HEK293 (cell line): ENCODE results near the gene PLCB1.

ENCODE experiments used
- BCL11A ChIP-seq: fragments of 450-650 bp; formaldehyde crosslinking; IDR thresholded peaks from 2 replicates; pipeline ENCODE4 v1.5.1; 2016; ENCODE audit warnings: low read depth, missing biosample characterization, missing genetic modification characterization
- CTCF ChIP-seq: fragments of 450-650 bp; formaldehyde crosslinking; IDR thresholded peaks from 2 replicates; pipeline ENCODE4 v1.5.1; 2016; ENCODE audit warnings: missing biosample characterization, missing genetic modification characterization
- KLF1 ChIP-seq: fragments of 450-650 bp; formaldehyde crosslinking; IDR thresholded peaks from 2 replicates; pipeline ENCODE4 v1.5.1; 2016; ENCODE audit warnings: missing biosample characterization, missing genetic modification characterization
- PBX3 ChIP-seq: sonication (generic); formaldehyde crosslinking; IDR thresholded peaks from 2 replicates; pipeline ENCODE4 v1.8.1; 2022; ENCODE audit warnings: mild to moderate bottlenecking, moderate library complexity, missing genetic modification reagents
- REST ChIP-seq: fragments of 450-650 bp; formaldehyde crosslinking; IDR thresholded peaks from 2 replicates; pipeline ENCODE4 v1.5.1; 2016; ENCODE audit warnings: missing biosample characterization, missing genetic modification characterization
- SETDB1 ChIP-seq: IDR thresholded peaks from one replicate; pipeline ENCODE4 v1.6.1; 2017; ENCODE audit warnings: mild to moderate bottlenecking, low read length, moderate library complexity, mixed read lengths; ENCODE audit not compliant: insufficient read length
- ZNF23 ChIP-seq: fragments of 450-650 bp; formaldehyde crosslinking; IDR thresholded peaks from 2 replicates; pipeline ENCODE4 v1.5.1; 2016; ENCODE audit warnings: missing biosample characterization, missing genetic modification characterization, borderline replicate concordance
- ZNF24 ChIP-seq: fragments of 450-650 bp; formaldehyde crosslinking; IDR thresholded peaks from 2 replicates; pipeline ENCODE4 v1.5.1; 2016; ENCODE audit warnings: missing biosample characterization, missing genetic modification characterization
- ZNF473 ChIP-seq: fragments of 450-650 bp; formaldehyde crosslinking; IDR thresholded peaks from 2 replicates; pipeline ENCODE4 v1.5.1; 2017; ENCODE audit warnings: missing biosample characterization, missing genetic modification characterization
- ZNF514 ChIP-seq: fragments of 450-650 bp; formaldehyde crosslinking; IDR thresholded peaks from 2 replicates; pipeline ENCODE4 v1.5.1; 2016; ENCODE audit warnings: missing biosample characterization, missing genetic modification characterization
- ZNF558 ChIP-seq: fragments of 450-650 bp; formaldehyde crosslinking; IDR thresholded peaks from 2 replicates; pipeline ENCODE4 v1.5.1; 2016; ENCODE audit warnings: missing biosample characterization, missing genetic modification characterization
- ZNF639 ChIP-seq: fragments of 450-650 bp; formaldehyde crosslinking; IDR thresholded peaks from 2 replicates; pipeline ENCODE4 v1.5.1; 2016; ENCODE audit warnings: missing biosample characterization, missing genetic modification characterization
- ZNF776 ChIP-seq: fragments of 450-650 bp; formaldehyde crosslinking; IDR thresholded peaks from 2 replicates; pipeline ENCODE4 v1.5.0; 2017; ENCODE audit warnings: missing biosample characterization, missing genetic modification characterization, borderline replicate concordance
- ZSCAN30 ChIP-seq: fragments of 450-650 bp; IDR thresholded peaks from 2 replicates; pipeline ENCODE4 v1.5.1; 2018; ENCODE audit warnings: missing biosample characterization, mild to moderate bottlenecking, missing genetic modification characterization, moderate library complexity

DNA sequence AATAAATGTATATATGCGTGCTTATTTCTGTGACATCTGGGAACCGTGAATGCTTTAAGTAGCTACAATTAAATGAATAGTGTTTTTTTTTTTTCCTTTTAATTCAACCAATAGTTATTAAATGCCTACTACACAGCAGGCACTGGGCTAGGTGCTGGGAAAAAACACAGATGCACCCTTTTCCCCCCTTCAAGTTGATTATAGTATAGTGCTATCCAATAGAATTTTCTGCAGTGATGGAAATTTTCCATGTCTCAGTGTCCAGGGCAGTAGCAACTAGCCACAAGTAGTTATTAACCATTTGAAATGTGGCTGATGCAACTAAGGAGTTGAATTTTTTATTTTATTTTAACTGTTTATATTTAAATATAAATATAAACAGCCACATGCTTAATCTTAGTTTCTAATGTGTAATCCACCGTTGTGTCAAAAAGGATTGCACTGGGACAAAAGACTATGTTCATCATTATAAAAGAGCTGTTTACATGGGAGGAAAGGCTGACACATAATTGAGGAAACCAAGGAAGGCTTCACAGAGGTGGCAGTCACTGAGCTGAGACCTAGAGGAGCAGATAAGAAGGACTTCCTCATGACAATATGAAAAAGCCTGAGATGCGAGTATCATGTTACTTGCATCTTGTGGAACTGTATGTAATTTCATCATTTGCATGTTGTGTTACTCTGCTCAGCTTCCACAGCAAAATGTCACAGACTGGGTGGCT lies 675.6 kb downstream of the PLCB1 start:
- no peak for TF ChIP-seq SETDB1
- TF ChIP-seq REST (tag by site-specific recombination), result no peak
- TF ChIP-seq CTCF (tag by site-specific recombination), result no peak
- no peak for TF ChIP-seq PBX3 (CRISPR knock-in tag)
- TF ChIP-seq ZNF23 (tag by site-specific recombination), result no peak
- no peak for TF ChIP-seq KLF1
- TF ChIP-seq BCL11A, result no peak
- no peak for TF ChIP-seq ZNF514
- no peak for TF ChIP-seq ZNF473 (tag by site-specific recombination)
- no peak for TF ChIP-seq ZNF558 (tag by site-specific recombination)
- TF ChIP-seq ZSCAN30 (tag by site-specific recombination), result no peak
- TF ChIP-seq ZNF24 (tag by site-specific recombination), result no peak
- no peak for TF ChIP-seq ZNF776
- TF ChIP-seq ZNF639, result no peak
